HG02798 (cell line): ENCODE data around the gene KEL.

Experiments used
- ATAC-seq: cut with Tn5 transposase; IDR thresholded peaks from one replicate; pipeline ENCODE4 v1.9.1; 2021; ENCODE audit warnings: mild to moderate bottlenecking; ENCODE audit not compliant: unreplicated experiment, poor library complexity

KEL gene

DNA sequence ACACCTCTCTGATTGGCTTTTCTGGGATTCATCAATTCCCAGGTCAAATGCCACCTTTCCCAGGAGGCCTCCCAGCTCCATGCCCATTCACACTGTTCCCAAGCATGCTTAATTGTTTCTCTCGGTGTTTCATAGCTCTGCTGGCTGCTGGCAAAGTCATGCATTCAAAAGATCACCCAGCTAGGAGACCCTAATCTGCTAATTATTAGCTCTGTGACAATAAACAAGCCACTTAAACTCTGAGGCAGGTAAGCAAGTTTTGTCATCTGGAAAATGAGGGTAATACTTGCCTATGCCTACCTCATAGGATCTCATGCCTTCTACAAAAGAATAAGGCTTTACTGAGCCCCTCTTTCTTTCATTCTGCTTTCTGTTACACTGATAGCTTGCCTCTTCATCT is 828 bp upstream of the KEL start:
- ATAC-seq: no peak

DNA sequence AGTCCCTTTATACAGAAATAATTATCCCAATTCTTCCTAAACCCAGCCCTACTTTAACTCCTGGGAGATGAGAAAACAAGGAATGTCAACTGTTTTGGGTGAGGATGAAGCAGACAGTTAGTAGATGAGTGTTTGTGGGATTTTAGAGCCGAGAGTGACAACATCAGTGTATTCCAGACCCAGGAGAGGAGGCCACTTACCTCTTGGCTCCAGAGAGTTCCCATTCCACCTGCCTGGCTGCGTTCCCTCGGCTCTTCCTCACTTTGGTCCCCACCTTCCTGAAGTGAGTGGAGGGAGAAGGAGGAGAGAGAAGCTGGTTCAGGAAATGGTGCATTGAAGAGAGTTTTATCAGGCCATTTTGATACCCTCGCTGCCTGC is 579 bp downstream of the KEL start:
- ATAC-seq: no peak

- ATAC-seq: no peak
These were observed 1.1 kb downstream of the KEL start for GRCh38 chr7:142960955-142961512.

DNA sequence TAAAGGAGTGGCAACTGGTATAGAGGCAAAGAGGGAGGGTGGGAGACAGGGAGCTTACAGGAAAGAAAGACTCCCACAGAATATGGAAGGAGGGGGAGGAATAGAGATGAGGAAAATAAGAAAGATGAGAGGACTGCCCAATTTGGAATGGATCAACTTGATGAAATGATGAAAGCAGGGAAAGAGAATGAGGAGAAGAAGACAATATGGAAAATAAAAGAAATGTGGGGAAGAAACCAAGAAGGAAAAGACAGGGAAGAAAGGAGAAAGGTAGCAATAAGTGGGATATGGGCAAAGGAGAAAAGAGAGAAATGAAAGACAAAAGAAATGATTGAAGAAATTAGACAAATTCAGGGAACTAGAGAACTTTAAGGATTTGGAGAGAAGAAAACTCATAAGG is 3.0 kb downstream of the KEL start:
- ATAC-seq: no peak

GRCh38 chr7:142957723-142958122 is 4.4 kb downstream of the KEL start:
- ATAC-seq: no peak

DNA sequence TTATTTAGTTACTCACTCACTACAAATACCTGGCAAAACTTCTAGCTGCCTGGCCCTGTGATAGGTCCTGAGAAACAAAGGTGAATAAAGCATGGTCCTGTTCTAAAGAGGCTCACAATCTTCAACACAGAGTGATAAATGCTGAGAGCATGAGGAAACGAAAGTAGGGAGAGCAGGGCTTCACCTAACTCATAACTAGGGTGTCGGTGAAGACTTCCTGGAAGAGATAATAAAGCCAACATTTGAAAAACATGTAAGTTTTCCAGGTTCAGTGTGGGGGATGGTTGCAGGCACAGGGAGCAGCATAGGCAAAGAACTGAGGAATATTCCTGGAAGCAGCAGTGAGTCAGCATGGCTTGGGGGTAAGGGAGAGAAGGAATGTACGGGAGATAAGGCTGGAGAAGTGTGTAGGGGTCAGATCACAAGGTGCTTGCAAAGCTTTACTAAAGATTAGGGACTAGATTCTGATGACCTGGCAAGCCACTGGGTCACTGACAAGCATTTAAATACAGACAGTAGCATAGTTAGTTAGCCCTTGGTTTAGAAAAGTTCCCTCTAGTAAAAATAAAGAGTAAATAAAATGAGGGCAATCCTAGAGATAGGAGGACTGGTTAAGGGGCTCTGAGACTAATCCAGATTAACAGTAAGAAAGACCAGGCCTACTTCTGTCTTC is 5.1 kb downstream of the KEL start:
- ATAC-seq: no peak

DNA sequence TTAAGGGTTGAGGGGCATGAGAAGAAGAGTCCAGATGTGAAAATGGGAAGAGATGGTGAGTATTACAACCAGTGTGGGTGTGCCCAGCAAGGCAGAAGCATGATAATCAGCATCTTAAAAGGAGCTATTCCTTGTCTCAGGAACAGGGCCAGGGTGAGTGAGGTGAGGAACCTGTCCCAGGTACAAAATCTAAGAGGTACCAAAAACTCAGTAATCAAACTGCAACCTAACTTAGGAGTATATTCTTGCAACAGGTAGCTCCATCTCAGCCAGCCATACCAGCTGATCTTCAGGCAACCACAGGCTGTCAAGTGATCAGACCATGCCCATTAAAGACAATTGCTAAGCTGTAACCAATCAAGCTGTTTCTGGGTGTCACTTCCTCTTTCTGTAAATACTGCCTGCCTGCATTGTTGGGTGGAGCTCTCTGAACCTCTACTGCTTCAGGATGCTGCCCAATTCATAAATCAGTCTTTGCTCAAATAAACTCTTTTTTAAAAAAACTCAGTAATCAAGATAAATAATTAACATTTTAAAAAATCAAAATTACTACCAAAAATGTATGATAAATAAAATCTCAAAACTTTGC is 7.4 kb downstream of the KEL start:
- peak; percentile 61 for ATAC-seq

- ATAC-seq: no peak
These were observed 11.9 kb downstream of the KEL start for GRCh38 chr7:142950235-142950634.

DNA sequence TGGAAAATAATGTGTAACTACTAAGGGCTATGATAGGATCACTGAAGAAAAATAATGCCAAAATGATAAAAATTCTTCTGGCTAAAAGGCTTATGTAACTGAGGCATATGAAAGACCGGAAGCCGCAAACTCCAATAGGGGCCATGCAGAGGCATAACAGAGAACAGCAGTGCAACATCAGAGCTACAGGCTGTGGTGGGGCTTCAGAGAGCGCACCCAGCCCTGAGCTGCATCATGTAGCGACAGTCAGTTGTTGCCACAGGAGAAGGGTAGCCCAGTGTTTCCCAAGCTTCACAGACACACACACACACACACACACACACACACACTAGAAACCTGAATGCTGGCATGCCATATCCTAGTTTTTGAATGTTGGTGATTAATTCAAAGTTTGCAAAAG is 13.6 kb downstream of the KEL start:
- no peak for ATAC-seq

DNA sequence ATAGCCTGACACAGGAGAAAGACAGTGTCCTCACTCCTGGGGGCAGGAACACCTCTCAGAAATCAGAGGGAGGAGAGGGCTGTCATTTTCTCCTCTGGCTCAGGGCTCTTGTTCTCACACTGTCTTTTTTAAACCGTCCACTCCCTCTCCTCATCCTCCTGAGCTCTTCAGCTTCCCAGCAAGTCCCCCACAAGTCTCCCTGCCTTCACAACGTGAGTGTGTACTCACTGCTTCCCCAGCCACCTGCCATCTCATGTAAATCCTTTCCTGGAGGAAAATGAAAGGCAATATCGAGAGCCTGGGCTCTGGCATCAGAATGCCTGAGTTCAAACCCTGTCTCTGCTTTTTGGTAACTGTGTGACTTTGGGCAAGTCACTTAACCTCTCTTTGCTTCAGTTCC is 17.2 kb downstream of the KEL start:
- ATAC-seq: no peak

DNA sequence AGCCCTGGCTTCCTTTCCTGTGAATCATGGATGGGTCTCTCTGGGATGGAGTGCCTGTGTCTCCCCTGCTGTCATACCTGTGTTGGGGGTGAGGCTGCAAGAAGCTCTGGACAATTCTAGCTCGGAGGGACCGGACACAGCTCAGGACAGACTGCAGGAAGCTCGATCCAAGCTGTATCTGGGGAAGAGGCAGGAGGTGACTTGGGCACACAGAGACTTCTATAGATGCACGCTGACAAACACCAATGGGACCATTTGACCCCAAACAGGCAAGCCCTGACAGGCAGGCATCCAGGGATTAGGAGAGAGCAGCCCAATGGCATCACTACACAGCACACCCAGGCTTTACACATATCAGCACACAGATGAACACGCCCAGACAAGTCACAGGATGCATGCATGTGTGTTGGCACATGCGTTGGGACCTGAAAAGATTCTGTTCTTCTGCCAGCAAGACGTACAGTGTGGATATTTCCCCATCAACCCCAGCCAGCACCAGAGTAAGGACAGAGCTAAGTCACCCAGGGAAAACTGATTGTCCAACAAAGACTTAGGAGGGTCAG is 18.4 kb downstream of the KEL start:
- ATAC-seq: no peak

DNA sequence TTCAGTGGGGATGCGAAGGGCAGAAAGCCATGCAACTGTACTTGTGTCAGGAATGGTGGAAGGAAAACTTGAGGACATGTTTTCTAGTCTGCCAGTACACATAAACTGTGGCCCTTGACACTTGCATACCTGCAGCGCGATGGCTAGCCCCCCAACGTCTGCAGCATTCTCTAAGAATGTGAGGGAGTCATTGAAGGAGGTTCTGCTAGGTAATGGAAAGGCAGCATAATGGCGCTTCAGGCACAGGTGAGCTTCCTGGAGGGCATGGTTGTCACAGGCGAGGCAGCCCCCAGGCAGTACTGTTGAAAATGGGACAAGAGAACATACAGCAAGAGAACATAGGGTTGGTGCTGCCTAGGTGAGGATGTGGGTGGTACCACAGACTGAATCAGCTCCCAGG is 19.4 kb downstream of the KEL start:
- no peak for ATAC-seq

GRCh38 chr7:142941541-142941940 is 20.6 kb downstream of the KEL start:
- ATAC-seq: no peak

- ATAC-seq: no peak
These were observed 21.1 kb downstream of the KEL start for GRCh38 chr7:142940966-142941535.

GRCh38 chr7:142939226-142939910 is 22.8 kb downstream of the KEL start, which contains the start of gene LLCFC1:
Gene LLCFC1, plus strand, starts transcription at chr7:142939484. Its CDS starts 138 bp downstream, at chr7:142939622.
- no peak for ATAC-seq

DNA sequence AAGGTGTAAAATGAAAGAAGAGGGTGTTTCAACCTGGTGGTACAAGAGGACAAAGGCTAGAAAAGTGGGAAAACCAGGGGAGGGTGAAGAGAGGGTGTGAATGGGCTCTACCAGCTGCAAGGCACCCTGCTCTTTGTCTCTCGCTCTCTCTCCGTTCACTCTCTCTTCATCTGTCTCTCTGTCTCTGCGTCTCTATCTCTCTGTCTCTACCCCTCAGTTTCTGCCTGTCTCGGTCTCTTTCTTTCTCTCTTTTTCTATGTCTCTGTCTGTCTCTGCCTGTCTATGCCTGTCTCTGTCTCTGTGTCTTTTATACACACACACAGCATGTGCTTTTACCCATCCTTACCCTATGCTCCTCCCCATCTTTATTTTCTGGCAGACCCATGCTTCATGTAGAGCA is 23.6 kb downstream of the KEL start:
- ATAC-seq: no peak

DNA sequence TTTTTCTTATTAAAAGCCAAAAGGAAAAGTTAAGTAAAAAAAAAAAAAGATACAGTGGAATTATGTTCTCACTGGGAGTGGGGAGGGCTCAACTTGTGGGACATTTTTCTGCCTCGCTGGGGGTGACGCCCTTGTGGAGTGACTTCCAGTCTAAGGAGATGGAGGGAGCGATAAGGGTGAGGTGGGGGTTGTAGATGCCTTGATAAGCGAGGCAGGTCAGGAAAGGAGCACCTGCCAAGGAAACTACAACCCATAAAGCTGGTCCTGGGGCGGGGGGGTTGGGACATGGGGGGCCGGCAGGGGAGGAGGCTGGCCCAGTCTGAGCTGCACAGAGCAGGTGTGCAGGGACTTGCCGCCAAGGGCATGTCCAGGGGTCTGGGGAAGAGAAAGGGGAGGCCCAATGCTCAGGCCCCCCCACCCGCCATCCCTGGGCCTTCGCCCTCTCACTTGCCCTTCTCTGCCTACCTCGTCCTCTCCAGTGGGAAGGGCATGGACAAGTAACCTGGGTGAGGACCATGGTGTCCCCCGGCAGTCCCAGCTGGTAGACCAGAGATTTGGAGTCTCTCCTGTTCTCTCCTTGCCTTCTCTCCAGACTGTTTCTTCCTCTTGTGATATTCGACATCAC is 26.1 kb downstream of the KEL start:
- ATAC-seq: no peak

DNA sequence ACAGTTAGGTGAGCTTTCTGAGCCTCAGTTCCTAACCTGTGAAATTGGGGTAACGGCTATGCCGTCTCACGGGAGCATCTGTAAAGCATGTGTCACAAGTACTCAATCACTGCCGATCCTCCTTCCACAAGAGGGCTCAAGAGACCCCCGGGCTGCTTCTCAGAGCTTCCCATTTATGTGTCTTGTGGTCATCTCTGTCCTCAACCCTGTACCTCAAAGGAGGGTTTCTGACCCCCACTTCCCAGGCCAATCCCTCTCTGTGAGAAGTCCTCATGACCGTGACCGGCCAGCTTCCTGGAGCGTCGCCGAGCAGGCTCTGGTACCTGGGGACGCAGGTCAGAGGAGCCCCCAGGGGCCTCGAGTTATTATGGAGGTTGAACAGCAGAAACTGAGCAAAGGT is 28.1 kb downstream of the KEL start:
- no peak for ATAC-seq

DNA sequence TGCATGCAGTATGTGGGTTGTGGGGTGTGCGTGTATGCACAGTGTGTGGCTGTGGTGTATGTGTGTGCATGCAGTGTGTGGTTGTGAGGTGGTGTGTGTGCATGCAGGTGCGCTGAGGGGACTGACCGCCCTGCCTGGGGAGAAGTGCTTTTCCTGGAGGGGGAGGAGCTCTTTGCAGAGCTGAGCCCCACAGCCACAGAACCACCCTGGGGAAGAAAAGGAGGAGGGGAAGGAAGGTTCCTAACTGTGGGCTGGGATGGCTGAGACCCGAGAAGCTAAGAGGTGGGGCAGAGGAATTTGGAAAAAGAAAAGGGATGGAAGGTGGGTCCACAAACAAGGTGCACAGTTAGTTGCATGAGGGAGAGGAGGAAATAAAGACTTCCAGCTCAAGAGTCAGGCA is 28.5 kb downstream of the KEL start, which contains the start of gene TRPV5:
Gene TRPV5, minus strand, starts transcription at position 123 of the 400 bp plus-strand sequence. CDS start 287 bp downstream, outside the sequence.
- ATAC-seq: no peak

- ATAC-seq: no peak
These were observed 29.1 kb downstream of the KEL start for GRCh38 chr7:142933092-142933475.
